Neural progenitor cell (in vitro differentiated cells): ENCODE results near the gene HOXC9. TPM values are rescaled to one million over a fixed set of nuclear protein-coding genes. Genes with fewer than 3 reads are reported as not detected.
A peak's percentile ranks its signal among the peaks of the same experiment; 100 is the strongest.

Experiments used
- DNase-seq: peaks from one replicate; pipeline ENCODE4 v3.0.0-alpha.2; 2016; ENCODE audit warnings: low spot score
- H2AFZ ChIP-seq: fragments of 200-600 bp; sonication (generic); replicated peaks from 2 replicates; pipeline ENCODE4 v1.6.1; 2016; ENCODE audit warnings: antibody characterized with exemption
- H3F3A ChIP-seq: fragments of 200-600 bp; sonication (generic); 2 replicates; pipeline ENCODE4 v1.6.1; 2016; ENCODE audit warnings: antibody characterized with exemption, low read depth
- H3K27ac ChIP-seq: fragments of 200-600 bp; sonication (generic); 2 replicates; pipeline ENCODE4 v1.5.1; 2016; ENCODE audit warnings: mild to moderate bottlenecking
- H3K27me3 ChIP-seq: fragments of 200-600 bp; sonication (generic); 2 replicates; pipeline ENCODE4 v1.6.1; 2016; ENCODE audit warnings: mild to moderate bottlenecking, moderate library complexity
- H3K36me3 ChIP-seq: fragments of 200-600 bp; sonication (generic); 2 replicates; pipeline ENCODE4 v1.5.1; 2016
- H3K4me1 ChIP-seq: fragments of 200-600 bp; sonication (generic); 2 replicates; pipeline ENCODE4 v1.6.1; 2016; ENCODE audit warnings: mixed run types
- H3K4me2 ChIP-seq: fragments of 200-600 bp; sonication (generic); 2 replicates; pipeline ENCODE4 v1.6.1; 2016
- H3K4me3 ChIP-seq: fragments of 200-600 bp; sonication (generic); 2 replicates; pipeline ENCODE4 v1.5.1; 2016
- H3K79me2 ChIP-seq: fragments of 200-600 bp; sonication (generic); 2 replicates; pipeline ENCODE4 v1.6.1; 2016; ENCODE audit warnings: low read depth
- H3K9ac ChIP-seq: fragments of 200-600 bp; sonication (generic); 2 replicates; pipeline ENCODE4 v1.6.1; 2016
- H3K9me3 ChIP-seq: fragments of 200-600 bp; sonication (generic); 2 replicates; pipeline ENCODE4 v1.5.1; 2016; ENCODE audit warnings: low read depth
- H4K20me1 ChIP-seq: fragments of 200-600 bp; sonication (generic); 2 replicates; pipeline ENCODE4 v1.6.1; 2016; ENCODE audit warnings: low read depth
- H3K27ac Mint-ChIP-seq: 3 replicates; pipeline ENCODE4 v1.8.0; 2021; ENCODE audit warnings: mixed read lengths
- H3K27me3 Mint-ChIP-seq: 2 replicates; pipeline ENCODE4 v1.8.0; 2022; ENCODE audit warnings: low read depth, mild to moderate bottlenecking, inconsistent platforms, moderate library complexity, mixed read lengths; ENCODE audit not compliant: insufficient read depth
- H3K36me3 Mint-ChIP-seq: 3 replicates; pipeline ENCODE4 v1.8.0; 2021; ENCODE audit warnings: mixed read lengths
- H3K4me1 Mint-ChIP-seq: 3 replicates; pipeline ENCODE4 v1.8.0; 2021; ENCODE audit warnings: mixed read lengths
- H3K4me3 Mint-ChIP-seq: 3 replicates; pipeline ENCODE4 v1.8.0; 2021; ENCODE audit warnings: mild to moderate bottlenecking, moderate library complexity, mixed read lengths
- H3K9me3 Mint-ChIP-seq: 3 replicates; pipeline ENCODE4 v1.8.0; 2020; ENCODE audit warnings: mixed read lengths
- EZH2 ChIP-seq: fragments of 200-600 bp; sonication (generic); IDR thresholded peaks from 2 replicates; pipeline ENCODE4 v1.6.1; 2017; ENCODE audit warnings: antibody characterized with exemption, mild to moderate bottlenecking, moderate library complexity
- EZH2phosphoT487 ChIP-seq: fragments of 200-600 bp; sonication (generic); IDR thresholded peaks from 2 replicates; pipeline ENCODE4 v1.6.1; 2017; ENCODE audit warnings: antibody characterized with exemption
- microRNA counts: library from miRNA; unstranded; fragments of <30 nt; microRNA quantifications from one replicate; lab custom pipeline; 2016
- microRNA-seq: library from miRNA; unstranded; fragments of <30 nt; microRNA quantifications from one replicate; pipeline ENCODE4, GENCODE V29; 2016
- small RNA-seq: library from RNA; depleted of rRNA; stranded (forward); fragments of <200 nt; gene quantifications from one replicate; pipeline ENCODE3, GENCODE V24; 2015
- total RNA-seq: library from RNA; depleted of rRNA; stranded (reverse); fragments of >200 nt; gene quantifications from 2 replicates; pipeline ENCODE4 v1.2.3, GENCODE V29; 2015; ENCODE audit warnings: low replicate concordance
- TF ChIP-seq, protein P1 (sequence below): fragments of 200-600 bp; sonication (generic); IDR thresholded peaks from 2 replicates; pipeline ENCODE4 v1.5.1; 2017; ENCODE audit warnings: antibody characterized with exemption, mild to moderate bottlenecking

Gene HOXC9
- total RNA-seq, 1 donor from 2014 or later: not detected

- H3K4me3 ChIP-seq: no peak overlapping the region
- peaks cover 92% of the 10 kb centered on the region for H3K27me3 Mint-ChIP-seq
- no peaks in the 10 kb centered on the region for H3K79me2 ChIP-seq
- H3K9me3 ChIP-seq: no peaks in the 10 kb centered on the region
- H3F3A ChIP-seq: no peaks in the 10 kb centered on the region
- H3K27me3 ChIP-seq: peaks cover 100% of the 10 kb centered on the region
- H3K27ac Mint-ChIP-seq: no peak overlapping the region
- H2AFZ ChIP-seq: no peak overlapping the region
- no peaks in the 10 kb centered on the region for H3K36me3 Mint-ChIP-seq
- no peaks in the 10 kb centered on the region for H3K4me1 Mint-ChIP-seq
- H3K9me3 Mint-ChIP-seq: peaks cover 7% of the 10 kb centered on the region
- H3K4me1 ChIP-seq: peaks cover 7% of the 10 kb centered on the region
- no peak for DNase-seq
- H3K36me3 ChIP-seq: no peaks in the 10 kb centered on the region
- H3K27ac ChIP-seq: no peak overlapping the region
- TF ChIP-seq EZH2phosphoT487 (peak; percentile 51), EZH2 (no peak)
- TF ChIP-seq, protein P1, sequence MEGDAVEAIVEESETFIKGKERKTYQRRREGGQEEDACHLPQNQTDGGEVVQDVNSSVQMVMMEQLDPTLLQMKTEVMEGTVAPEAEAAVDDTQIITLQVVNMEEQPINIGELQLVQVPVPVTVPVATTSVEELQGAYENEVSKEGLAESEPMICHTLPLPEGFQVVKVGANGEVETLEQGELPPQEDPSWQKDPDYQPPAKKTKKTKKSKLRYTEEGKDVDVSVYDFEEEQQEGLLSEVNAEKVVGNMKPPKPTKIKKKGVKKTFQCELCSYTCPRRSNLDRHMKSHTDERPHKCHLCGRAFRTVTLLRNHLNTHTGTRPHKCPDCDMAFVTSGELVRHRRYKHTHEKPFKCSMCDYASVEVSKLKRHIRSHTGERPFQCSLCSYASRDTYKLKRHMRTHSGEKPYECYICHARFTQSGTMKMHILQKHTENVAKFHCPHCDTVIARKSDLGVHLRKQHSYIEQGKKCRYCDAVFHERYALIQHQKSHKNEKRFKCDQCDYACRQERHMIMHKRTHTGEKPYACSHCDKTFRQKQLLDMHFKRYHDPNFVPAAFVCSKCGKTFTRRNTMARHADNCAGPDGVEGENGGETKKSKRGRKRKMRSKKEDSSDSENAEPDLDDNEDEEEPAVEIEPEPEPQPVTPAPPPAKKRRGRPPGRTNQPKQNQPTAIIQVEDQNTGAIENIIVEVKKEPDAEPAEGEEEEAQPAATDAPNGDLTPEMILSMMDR: no peak
- H3K4me2 ChIP-seq: no peak overlapping the region
- H4K20me1 ChIP-seq: peaks cover 76% of the 10 kb centered on the region
- no peak overlapping the region for H3K9ac ChIP-seq
- peak overlapping the region; percentile 57 for H3K4me3 Mint-ChIP-seq
These were observed 52.6 kb downstream of the HOXC9 start for GRCh38 chr12:54052438-54053002.

MicroRNAs within 50 kb of the gene (microRNA counts, 767-probe panel; counts per million panel counts)
- microRNA hsa-miR-196a-5p (lab: Ali Mortazavi, UCI) (460 counts per million, percentile 90 among the panel's probes with 10 or more counts), microRNA hsa-miR-615-3p (lab: Ali Mortazavi, UCI) (460 counts per million, percentile 90 among the panel's probes with 10 or more counts), microRNA hsa-miR-615-5p (lab: Ali Mortazavi, UCI) (460 counts per million, percentile 90 among the panel's probes with 10 or more counts)

Small RNA genes lying within 50 kb of the gene (microRNA-seq; reads per million reads assigned to microRNA genes)
- gene MIR196A2: 0.73 reads per million
- gene MIR615: 0.73 reads per million

Small RNA genes lying within 50 kb of the gene (small RNA-seq; reads per million reads assigned to genes)
- not detected for gene AC012531.3
- not detected for gene AC012531.4
- gene HOXC5: not detected
- gene MIR196A2: not detected
- gene MIR615: not detected
- not detected for gene RF01905
- not detected for gene RF01906

Other genes starting within 250 kb of the HOXC9 start
- gene CISTR, start 248.2 kb upstream of the HOXC9 start, total RNA-seq: not detected in 2 replicates
- not detected in 2 replicates for gene HOXC13, start 61.3 kb upstream of the HOXC9 start, total RNA-seq
- not detected in 2 replicates for gene HOXC12, start 45.3 kb upstream of the HOXC9 start, total RNA-seq
- gene HOXC11, start 27.0 kb upstream of the HOXC9 start, total RNA-seq: not detected in 2 replicates
- gene HOTAIR, start 25.2 kb upstream of the HOXC9 start, total RNA-seq: not detected in 2 replicates
- gene HOXC10, start 15.0 kb upstream of the HOXC9 start, total RNA-seq: not detected in 2 replicates
- not detected in 2 replicates for gene HOXC8, start 8.8 kb downstream of the HOXC9 start, total RNA-seq
- gene HOXC6, start 28.3 kb downstream of the HOXC9 start, total RNA-seq: not detected in 2 replicates
- gene HOXC5, start 32.9 kb downstream of the HOXC9 start, total RNA-seq: not detected in 2 replicates
- not detected in 2 replicates for gene HOXC4, start 53.7 kb downstream of the HOXC9 start, total RNA-seq
- 42.9 and 49.4 TPM in 2 replicates for gene SMUG1, start 188.8 kb downstream of the HOXC9 start, total RNA-seq